HEK293 (cell line): Measurements from ENCODE around the gene SIGLEC15.

ENCODE experiments used
- CTCF ChIA-PET: fragments of 350-600 bp; formaldehyde crosslinking; extraction: SDS; loops from one replicate; lab custom pipeline; 2021; ENCODE audit warnings: antibody characterized with exemption; lab: Yijun Ruan, JAX
- POLR2A ChIA-PET: fragments of 300-600 bp; formaldehyde crosslinking; extraction: SDS; loops from one replicate; lab custom pipeline; 2020; ENCODE audit warnings: antibody characterized with exemption, inconsistent platforms; lab: Yijun Ruan, JAX
- H3K27ac ChIP-seq: fragments of 200-500 bp; sonication (Bioruptor generic); 2 replicates; pipeline ENCODE4 v1.5.1; 2014; ENCODE audit warnings: low read depth, low read length, control low read depth, inconsistent platforms; ENCODE audit errors: extremely low read depth
- H3K36me3 ChIP-seq, 2 experiments: fragments of 200-500 bp in 1 of 2; sonication (Bioruptor generic) in 1 of 2; 1 replicate in 1 of 2; 2 replicates in 1 of 2; pipeline ENCODE4 v1.5.1; 2014 to 2017; ENCODE audit warnings: inconsistent platforms in 2 of 2, low read length in 2 of 2; ENCODE audit not compliant: control insufficient read depth in 2 of 2, insufficient read depth in 1 of 2
- H3K4me1 ChIP-seq: fragments of 200-500 bp; sonication (Bioruptor generic); 2 replicates; pipeline ENCODE4 v1.5.1; 2014; ENCODE audit warnings: mild to moderate bottlenecking, low read length, inconsistent platforms; ENCODE audit not compliant: control insufficient read depth, insufficient read depth
- H3K4me3 ChIP-seq: 2 replicates; pipeline ENCODE4 v1.5.1; 2011; ENCODE audit warnings: low read depth, mild to moderate bottlenecking, control low read depth, low read length, moderate library complexity
- H3K9me3 ChIP-seq: fragments of 200-500 bp; sonication (Bioruptor generic); 2 replicates; pipeline ENCODE4 v1.5.1; 2014; ENCODE audit warnings: low read depth, low read length, inconsistent platforms; ENCODE audit not compliant: control insufficient read depth, insufficient read depth
- BCL11A ChIP-seq: fragments of 450-650 bp; formaldehyde crosslinking; IDR thresholded peaks from 2 replicates; pipeline ENCODE4 v1.5.1; 2016; ENCODE audit warnings: low read depth, missing biosample characterization, missing genetic modification characterization
- GLIS1 ChIP-seq: fragments of 450-650 bp; formaldehyde crosslinking; IDR thresholded peaks from 2 replicates; pipeline ENCODE4 v1.5.1; 2016; ENCODE audit warnings: missing biosample characterization, missing genetic modification characterization
- KLF9 ChIP-seq: fragments of 450-650 bp; formaldehyde crosslinking; IDR thresholded peaks from 2 replicates; pipeline ENCODE4 v1.5.1; 2016; ENCODE audit warnings: missing biosample characterization, missing genetic modification characterization, low read depth
- MZF1 ChIP-seq: fragments of 450-650 bp; formaldehyde crosslinking; IDR thresholded peaks from 2 replicates; pipeline ENCODE4 v1.5.1; 2017; ENCODE audit warnings: missing biosample characterization, missing genetic modification characterization, borderline replicate concordance
- PRDM10 ChIP-seq: fragments of 450-650 bp; formaldehyde crosslinking; IDR thresholded peaks from 2 replicates; pipeline ENCODE4 v1.5.1; 2016; ENCODE audit warnings: missing biosample characterization, missing genetic modification characterization
- REPIN1 ChIP-seq: fragments of 450-650 bp; formaldehyde crosslinking; IDR thresholded peaks from 2 replicates; pipeline ENCODE4 v1.5.1; 2017; ENCODE audit warnings: missing biosample characterization, missing genetic modification characterization, low read depth
- SCRT1 ChIP-seq: fragments of 450-650 bp; formaldehyde crosslinking; IDR thresholded peaks from 2 replicates; pipeline ENCODE4 v1.5.1; 2016; ENCODE audit warnings: missing biosample characterization, missing genetic modification characterization, borderline replicate concordance
- WT1 ChIP-seq: fragments of 450-650 bp; formaldehyde crosslinking; IDR thresholded peaks from 2 replicates; pipeline ENCODE4 v1.5.1; 2016; ENCODE audit warnings: missing biosample characterization, missing genetic modification characterization
- YY1 ChIP-seq: fragments of 450-650 bp; formaldehyde crosslinking; IDR thresholded peaks from 2 replicates; pipeline ENCODE4 v1.5.1; 2018; ENCODE audit warnings: missing biosample characterization, missing genetic modification characterization
- ZBTB21 ChIP-seq: fragments of 450-650 bp; formaldehyde crosslinking; IDR thresholded peaks from 2 replicates; pipeline ENCODE4 v1.5.1; 2017; ENCODE audit warnings: missing biosample characterization, missing genetic modification characterization
- ZBTB26 ChIP-seq: fragments of 450-650 bp; formaldehyde crosslinking; optimal IDR thresholded peaks from 2 replicates; pipeline ENCODE3; 2016; ENCODE audit warnings: missing biosample characterization, mild to moderate bottlenecking, missing genetic modification characterization
- ZBTB48 ChIP-seq: fragments of 450-650 bp; formaldehyde crosslinking; IDR thresholded peaks from 2 replicates; pipeline ENCODE4 v1.5.1; 2016; ENCODE audit warnings: missing biosample characterization, missing genetic modification characterization
- ZFHX2 ChIP-seq: fragments of 450-650 bp; formaldehyde crosslinking; conservative IDR thresholded peaks from 2 replicates; pipeline ENCODE4 v1.5.1; 2016; ENCODE audit warnings: missing biosample characterization, missing genetic modification characterization
- ZNF132 ChIP-seq: fragments of 450-650 bp; formaldehyde crosslinking; IDR thresholded peaks from 2 replicates; pipeline ENCODE4 v1.5.1; 2017; ENCODE audit warnings: missing biosample characterization, missing genetic modification characterization, borderline replicate concordance
- ZNF140 ChIP-seq: fragments of 450-650 bp; formaldehyde crosslinking; IDR thresholded peaks from 2 replicates; pipeline ENCODE4 v1.5.1; 2016; ENCODE audit warnings: missing biosample characterization, missing genetic modification characterization
- ZNF157 ChIP-seq: fragments of 450-650 bp; formaldehyde crosslinking; IDR thresholded peaks from 2 replicates; pipeline ENCODE4 v1.5.1; 2016; ENCODE audit warnings: missing biosample characterization, missing genetic modification characterization
- ZNF175 ChIP-seq: fragments of 450-650 bp; formaldehyde crosslinking; IDR thresholded peaks from 2 replicates; pipeline ENCODE4 v1.5.1; 2016; ENCODE audit warnings: missing biosample characterization, missing genetic modification characterization
- ZNF24 ChIP-seq: fragments of 450-650 bp; formaldehyde crosslinking; IDR thresholded peaks from 2 replicates; pipeline ENCODE4 v1.5.1; 2016; ENCODE audit warnings: missing biosample characterization, missing genetic modification characterization
- ZNF366 ChIP-seq: fragments of 450-650 bp; formaldehyde crosslinking; conservative IDR thresholded peaks from 2 replicates; pipeline ENCODE4 v1.5.1; 2016; ENCODE audit warnings: missing biosample characterization, missing genetic modification characterization
- ZNF416 ChIP-seq: fragments of 450-650 bp; formaldehyde crosslinking; IDR thresholded peaks from 2 replicates; pipeline ENCODE4 v1.5.1; 2016; ENCODE audit warnings: missing biosample characterization, missing genetic modification characterization
- ZNF514 ChIP-seq: fragments of 450-650 bp; formaldehyde crosslinking; IDR thresholded peaks from 2 replicates; pipeline ENCODE4 v1.5.1; 2016; ENCODE audit warnings: missing biosample characterization, missing genetic modification characterization
- ZNF555 ChIP-seq: fragments of 450-650 bp; formaldehyde crosslinking; conservative IDR thresholded peaks from 2 replicates; pipeline ENCODE4 v1.5.1; 2017; ENCODE audit warnings: missing biosample characterization, mild to moderate bottlenecking, missing genetic modification characterization, inconsistent platforms
- ZNF654 ChIP-seq: fragments of 450-650 bp; formaldehyde crosslinking; IDR thresholded peaks from 2 replicates; pipeline ENCODE4 v1.5.1; 2016; ENCODE audit warnings: low read depth, missing biosample characterization, missing genetic modification characterization
- ZNF707 ChIP-seq: fragments of 450-650 bp; formaldehyde crosslinking; IDR thresholded peaks from 2 replicates; pipeline ENCODE4 v1.5.1; 2016; ENCODE audit warnings: missing biosample characterization, missing genetic modification characterization
- ZSCAN16 ChIP-seq: fragments of 450-650 bp; formaldehyde crosslinking; IDR thresholded peaks from 2 replicates; pipeline ENCODE4 v1.5.1; 2016; ENCODE audit warnings: missing biosample characterization, missing genetic modification characterization
- ZSCAN23 ChIP-seq: fragments of 450-650 bp; formaldehyde crosslinking; IDR thresholded peaks from 2 replicates; pipeline ENCODE4 v1.5.1; 2016; ENCODE audit warnings: missing biosample characterization, missing genetic modification characterization

The SIGLEC15 gene

GRCh38 chr18:45825258-45826044, at the start of gene SIGLEC15:
TSS of gene SIGLEC15 (plus strand) at chr18:45825675. CDS start at chr18:45825729, 54 bp downstream.
- H3K9me3 ChIP-seq = no peaks in the 10 kb centered on the region
- no peaks in the 10 kb centered on the region for H3K36me3 ChIP-seq
- CTCF ChIA-PET = no interaction called here
- no peak within 1 kb of the TSS for H3K27ac ChIP-seq
- H3K4me1 ChIP-seq = no peaks in the 10 kb centered on the region
- no peak within 1 kb of the TSS for H3K4me3 ChIP-seq
- TF ChIP-seq MZF1 (tag by site-specific recombination) (no peak), ZNF366 (tag by site-specific recombination) (peak; percentile 67; the same call in 1 of the 2 replicates), ZSCAN16 (tag by site-specific recombination) (no peak), ZNF555 (tag by site-specific recombination) (no peak)
- POLR2A ChIA-PET = interaction anchor here (0.7 kb wide), 1 partner anchor 24 kb away, joined by 4 read pairs; no protein-coding TSS in a partner anchor

GRCh38 chr18:45775743-45776142, 49.7 kb upstream of the SIGLEC15 start:
- Histone ChIP-seq H3K4me1 (peaks cover 7% of the 10 kb centered on the region; the same call in 1 of the 2 replicates), H3K9me3 (no peaks in the 10 kb centered on the region), H3K4me3 (peak overlapping the region; percentile 51), H3K27ac (no peak overlapping the region), H3K36me3 (no peaks in the 10 kb centered on the region)
- CTCF ChIA-PET = interaction anchor here (0.6 to 0.8 kb wide), 2 partner anchors 32 to 308 kb away, joined by 3 to 4 read pairs; no protein-coding TSS in a partner anchor
- POLR2A ChIA-PET = no interaction called here
- no peak for TF ChIP-seq ZNF157 (tag by site-specific recombination)
- no peak for TF ChIP-seq YY1 (tag by site-specific recombination)
- no peak for TF ChIP-seq ZNF707 (tag by site-specific recombination)
- TF ChIP-seq ZBTB21 (tag by site-specific recombination) = no peak
- no peak for TF ChIP-seq ZNF514 (tag by site-specific recombination)
- TF ChIP-seq WT1 (tag by site-specific recombination) = no peak
- no peak for TF ChIP-seq REPIN1 (tag by site-specific recombination)
- TF ChIP-seq KLF9 (tag by site-specific recombination) = no peak
- TF ChIP-seq ZNF654 (tag by site-specific recombination) = no peak
- no peak for TF ChIP-seq ZSCAN23
- no peak for TF ChIP-seq ZBTB48 (tag by site-specific recombination)

GRCh38 chr18:45777393-45777792, 48.1 kb upstream of the SIGLEC15 start:
- H3K4me3 ChIP-seq = no peak overlapping the region
- POLR2A ChIA-PET = no interaction called here
- TF ChIP-seq PRDM10 (tag by site-specific recombination) (no peak), SCRT1 (tag by site-specific recombination) (no peak), ZNF24 (tag by site-specific recombination) (no peak), GLIS1 (tag by site-specific recombination) (no peak), ZNF416 (tag by site-specific recombination) (no peak), ZSCAN23 (no peak), ZNF140 (no peak), ZFHX2 (tag by site-specific recombination) (no peak), ZBTB26 (no peak), ZNF132 (tag by site-specific recombination) (no peak), BCL11A (tag by site-specific recombination) (no peak), ZNF175 (tag by site-specific recombination) (no peak)
- TF ChIP-seq, all 188 proteins: peak for 0
- CTCF ChIA-PET = interaction anchor here (0.6 to 0.9 kb wide), 2 partner anchors 56 to 141 kb away, joined by 3 read pairs; no protein-coding TSS in a partner anchor
- no peak overlapping the region for H3K27ac ChIP-seq
- no peaks in the 10 kb centered on the region for H3K36me3 ChIP-seq
- peaks cover 7% of the 10 kb centered on the region; the same call in 1 of the 2 replicates for H3K4me1 ChIP-seq
- H3K9me3 ChIP-seq = no peaks in the 10 kb centered on the region
